NOMO-1 treated with dmso at 0.1 percent for 144 hours (cell line): ENCODE data around the gene TM9SF1.

Source experiments
- DNase-seq: peaks from one replicate; lab custom pipeline; 2025; ENCODE audit not compliant: unreplicated experiment; lab: John Stamatoyannopoulos, UW

The TM9SF1 gene, protein sequence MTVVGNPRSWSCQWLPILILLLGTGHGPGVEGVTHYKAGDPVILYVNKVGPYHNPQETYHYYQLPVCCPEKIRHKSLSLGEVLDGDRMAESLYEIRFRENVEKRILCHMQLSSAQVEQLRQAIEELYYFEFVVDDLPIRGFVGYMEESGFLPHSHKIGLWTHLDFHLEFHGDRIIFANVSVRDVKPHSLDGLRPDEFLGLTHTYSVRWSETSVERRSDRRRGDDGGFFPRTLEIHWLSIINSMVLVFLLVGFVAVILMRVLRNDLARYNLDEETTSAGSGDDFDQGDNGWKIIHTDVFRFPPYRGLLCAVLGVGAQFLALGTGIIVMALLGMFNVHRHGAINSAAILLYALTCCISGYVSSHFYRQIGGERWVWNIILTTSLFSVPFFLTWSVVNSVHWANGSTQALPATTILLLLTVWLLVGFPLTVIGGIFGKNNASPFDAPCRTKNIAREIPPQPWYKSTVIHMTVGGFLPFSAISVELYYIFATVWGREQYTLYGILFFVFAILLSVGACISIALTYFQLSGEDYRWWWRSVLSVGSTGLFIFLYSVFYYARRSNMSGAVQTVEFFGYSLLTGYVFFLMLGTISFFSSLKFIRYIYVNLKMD

DNA sequence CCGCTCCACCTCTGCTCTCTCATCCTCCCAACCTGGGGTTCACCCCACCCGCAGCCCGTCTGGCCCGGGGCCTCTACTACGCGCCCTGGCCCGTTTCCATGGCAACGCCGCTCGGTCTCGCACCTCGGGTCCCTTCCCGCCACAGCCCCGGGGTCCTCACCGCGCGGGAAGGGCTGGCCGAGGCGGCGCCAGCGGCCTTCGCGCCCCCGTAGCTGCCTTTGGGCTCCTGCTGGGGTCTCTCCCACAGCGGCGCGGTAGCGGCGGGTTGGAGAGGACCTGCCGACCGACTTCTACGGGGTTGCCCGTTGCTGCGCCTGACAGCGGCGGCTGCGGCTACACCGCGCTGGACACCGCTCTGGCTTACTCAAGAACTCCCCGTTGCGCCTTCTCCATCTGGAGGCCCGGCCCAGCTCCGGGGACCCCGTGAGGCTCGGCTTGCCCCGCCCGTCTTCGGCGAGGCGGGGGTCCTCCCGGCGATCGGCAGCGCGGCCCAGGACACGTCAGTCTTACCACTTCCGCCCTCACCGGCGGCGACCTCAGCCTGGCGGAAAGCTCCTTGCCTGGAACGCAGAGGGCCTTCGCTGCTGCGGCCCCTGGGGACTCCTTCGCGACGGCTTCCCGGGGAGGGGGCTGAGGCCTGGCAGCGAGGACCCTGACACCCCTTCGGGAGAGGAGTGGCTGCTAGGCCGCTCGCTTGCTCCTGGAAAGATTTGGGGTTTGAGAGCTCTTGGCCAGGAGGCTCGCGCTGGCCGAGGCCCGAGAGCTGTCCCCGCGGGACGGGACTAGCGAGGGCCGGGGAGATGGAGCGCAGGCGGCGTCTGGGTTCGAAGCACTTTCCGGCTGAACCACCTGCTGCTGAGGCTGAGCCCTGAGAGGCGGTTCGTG, at the start of gene TM9SF1:
Gene TM9SF1 (minus strand): TSS at position 256 of the 885 bp plus-strand sequence. CDS start 422 bp downstream, outside the sequence.
- peak; percentile 84 for DNase-seq

DNA sequence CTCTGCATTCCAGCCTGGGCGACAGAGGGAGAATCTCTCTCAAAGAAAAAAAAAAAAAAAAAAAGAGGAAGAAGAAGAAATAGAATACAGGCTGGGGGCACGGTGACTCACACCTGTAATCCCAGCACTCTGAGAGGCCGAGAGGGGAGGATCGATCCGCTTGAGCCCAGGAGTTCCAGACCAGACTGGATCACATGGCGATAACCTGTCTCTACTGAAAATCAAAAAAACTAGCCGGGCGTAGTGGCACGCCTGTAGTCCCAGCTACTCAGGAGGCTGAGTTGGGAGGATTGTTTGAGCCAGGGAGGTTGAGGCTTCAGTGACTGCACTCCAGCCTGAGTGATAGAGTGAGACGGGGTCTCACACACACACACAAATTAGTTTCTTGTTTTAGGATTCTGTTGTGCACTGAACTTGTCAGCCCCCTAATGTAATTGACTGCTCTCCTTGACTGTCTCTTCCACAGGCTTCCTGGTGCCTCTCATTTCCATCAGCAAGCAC, 48.1 kb upstream of the TM9SF1 start:
- DNase-seq, result peak; percentile 49

DNA sequence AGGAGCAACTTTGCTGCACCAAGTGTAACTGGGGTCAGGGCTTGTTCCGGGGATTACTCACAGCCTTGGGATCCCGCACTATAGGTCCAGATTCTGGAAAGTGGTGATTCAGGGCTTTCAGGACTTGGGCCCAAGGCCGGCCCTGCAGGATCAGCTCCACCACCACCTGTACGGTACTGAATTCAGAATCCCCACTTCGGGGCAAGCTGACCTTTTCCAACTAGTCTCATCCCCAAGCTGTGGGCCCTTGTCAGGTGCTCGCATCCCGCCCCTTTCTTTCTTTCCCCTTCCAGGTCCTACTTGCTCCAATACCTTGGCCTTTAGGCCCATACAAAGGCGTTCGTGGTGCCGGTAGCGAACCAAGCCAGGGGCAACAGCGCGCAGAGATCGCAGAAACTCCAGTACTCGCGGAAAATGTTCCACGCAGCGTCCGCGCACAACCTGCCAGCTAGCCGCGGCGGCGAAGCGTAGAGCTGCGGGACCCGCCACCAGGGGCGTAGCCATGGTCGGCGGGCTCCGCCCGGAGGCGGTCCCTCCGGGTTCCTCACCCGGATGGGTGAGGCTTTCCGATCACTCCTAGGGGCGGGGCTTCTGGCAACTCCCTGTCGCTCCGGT, 46.7 kb upstream of the TM9SF1 start:
- DNase-seq, result peak; percentile 97

- no peak for DNase-seq
These were observed 45.1 kb upstream of the TM9SF1 start for GRCh38 chr14:24240110-24240918.

DNA sequence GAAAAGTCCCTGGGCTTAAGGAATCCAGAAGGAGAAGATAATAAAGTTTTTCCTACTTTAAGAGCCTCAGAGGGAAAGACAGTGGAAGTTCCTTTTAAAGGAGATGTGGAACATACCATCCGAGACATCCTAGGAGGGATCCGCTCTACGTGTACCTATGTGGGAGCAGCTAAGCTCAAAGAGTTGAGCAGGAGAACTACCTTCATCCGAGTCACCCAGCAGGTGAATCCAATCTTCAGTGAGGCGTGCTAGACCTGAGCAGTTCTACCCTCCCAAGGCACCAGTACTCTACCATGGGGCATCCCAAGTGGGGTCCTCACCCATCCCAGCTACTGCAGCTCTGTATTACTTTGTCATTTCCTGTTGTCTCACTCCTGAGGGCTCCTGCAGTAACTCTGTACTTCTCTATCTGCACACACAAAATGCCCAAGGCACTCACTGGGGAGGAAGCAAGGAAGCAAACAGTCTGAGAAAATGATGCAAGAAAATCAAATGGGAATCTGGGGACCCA, 43.3 kb upstream of the TM9SF1 start:
- no peak for DNase-seq

DNA sequence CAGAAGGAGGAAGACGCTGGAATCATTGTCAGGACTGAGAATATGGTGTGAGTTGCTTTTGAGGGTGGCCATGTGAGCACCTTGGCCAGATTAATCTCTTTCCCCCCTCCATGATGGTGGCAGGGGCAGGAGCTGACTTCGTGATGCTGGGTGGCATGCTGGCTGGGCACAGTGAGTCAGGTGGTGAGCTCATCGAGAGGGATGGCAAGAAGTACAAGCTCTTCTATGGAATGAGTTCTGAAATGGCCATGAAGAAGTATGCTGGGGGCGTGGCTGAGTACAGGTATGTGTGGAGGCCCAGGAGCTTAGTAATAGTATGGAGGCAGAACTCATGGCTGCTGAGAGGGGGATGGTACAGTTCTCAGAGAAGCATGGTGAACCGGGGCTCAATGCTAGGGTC, 42.9 kb upstream of the TM9SF1 start:
- no peak for DNase-seq

DNA sequence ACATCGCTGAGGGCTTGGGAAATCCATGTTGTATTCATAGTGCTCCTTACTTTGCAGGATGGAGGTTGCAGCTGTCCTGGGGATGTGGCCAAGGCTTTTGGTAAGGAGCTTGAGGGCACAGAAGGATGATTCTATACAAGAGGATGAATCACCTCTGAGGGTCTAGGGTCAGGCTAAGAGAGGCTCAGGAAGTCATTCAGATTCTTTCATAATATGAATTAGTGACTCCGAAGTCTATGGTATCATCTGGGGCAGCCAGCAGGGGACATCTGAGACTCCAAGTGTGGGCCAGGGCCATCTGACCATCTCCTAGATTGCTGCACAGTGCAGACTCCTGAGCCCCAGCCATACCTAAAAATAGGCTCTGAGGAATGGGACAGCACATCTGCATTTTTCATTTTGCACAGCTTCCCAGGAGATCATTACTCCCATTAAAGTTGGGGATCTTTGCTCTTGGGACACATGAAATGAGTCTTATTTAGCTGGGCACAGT, 42.3 kb upstream of the TM9SF1 start:
- no peak for DNase-seq

DNA sequence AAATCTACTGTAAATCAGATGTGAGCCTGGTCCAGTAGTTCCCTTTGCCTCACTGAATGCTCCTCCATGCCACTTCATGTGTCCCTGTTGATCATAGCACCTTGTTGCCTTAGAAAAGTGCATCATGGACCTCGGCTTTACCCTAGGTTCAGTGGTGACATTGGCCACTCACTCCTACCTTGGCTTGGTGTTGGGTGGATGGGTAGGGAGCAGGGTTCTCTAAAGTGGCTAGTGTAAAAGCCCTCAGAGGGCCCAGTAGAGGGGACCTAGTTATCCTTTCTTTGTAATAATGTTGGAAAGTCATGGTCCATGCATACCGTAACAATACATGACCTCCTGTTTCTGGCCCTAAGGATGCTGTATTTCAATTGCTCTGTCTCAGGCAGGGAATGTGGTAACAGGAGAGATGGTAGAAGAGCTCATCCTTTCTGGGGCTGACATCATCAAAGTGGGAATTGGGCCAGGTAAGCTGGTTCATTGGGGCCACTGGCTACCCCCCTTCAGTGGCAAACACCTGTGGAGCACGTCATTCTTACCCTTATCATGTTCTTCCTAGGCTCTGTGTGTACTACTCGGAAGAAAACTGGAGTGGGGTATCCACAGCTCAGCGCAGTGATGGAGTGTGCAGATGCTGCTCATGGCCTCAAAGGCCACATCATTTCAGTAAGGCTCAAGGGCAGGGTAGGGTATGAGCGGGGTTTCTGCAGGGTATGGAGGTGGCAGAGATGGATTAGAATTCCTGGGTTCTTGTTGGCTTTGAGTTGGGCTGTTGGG, 41.6 kb upstream of the TM9SF1 start:
- no peak for DNase-seq

DNA sequence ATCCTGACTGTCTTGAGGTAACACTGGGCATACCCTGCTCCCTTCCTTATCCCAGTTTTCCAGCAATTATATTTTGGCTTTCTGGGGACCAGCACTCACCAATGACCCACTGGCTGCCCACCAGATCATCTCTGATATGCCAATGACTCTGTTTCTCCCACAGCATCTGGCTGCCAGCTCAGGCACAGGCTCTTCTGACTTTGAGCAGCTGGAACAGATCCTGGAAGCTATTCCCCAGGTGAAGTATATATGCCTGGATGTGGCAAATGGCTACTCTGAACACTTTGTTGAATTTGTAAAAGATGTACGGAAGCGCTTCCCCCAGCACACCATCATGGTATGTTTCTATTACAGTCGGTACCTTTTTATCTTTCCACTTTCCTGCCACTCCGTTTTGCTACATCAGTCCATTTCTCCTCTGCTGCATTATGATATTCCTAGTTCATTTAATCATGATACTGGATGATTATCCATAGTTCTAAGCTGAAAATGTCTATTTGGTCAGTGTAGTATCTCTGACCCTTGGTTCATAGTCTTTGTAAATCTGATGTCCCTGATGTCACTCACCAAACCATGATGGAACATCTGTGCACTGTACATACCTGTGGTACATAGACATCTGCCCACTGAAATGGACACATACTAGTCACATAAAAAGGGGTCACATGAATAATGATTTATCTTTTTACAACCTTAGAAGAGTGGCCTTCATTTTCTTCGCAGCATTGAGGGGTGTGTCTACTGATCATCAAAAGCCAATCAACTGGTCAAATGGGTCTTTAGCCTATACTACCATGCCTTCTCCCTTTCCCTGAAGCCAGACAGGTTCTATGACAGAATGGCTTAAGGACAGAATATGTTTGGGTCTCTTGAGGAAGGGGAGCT, 40.8 kb upstream of the TM9SF1 start:
- DNase-seq, result no peak

DNA sequence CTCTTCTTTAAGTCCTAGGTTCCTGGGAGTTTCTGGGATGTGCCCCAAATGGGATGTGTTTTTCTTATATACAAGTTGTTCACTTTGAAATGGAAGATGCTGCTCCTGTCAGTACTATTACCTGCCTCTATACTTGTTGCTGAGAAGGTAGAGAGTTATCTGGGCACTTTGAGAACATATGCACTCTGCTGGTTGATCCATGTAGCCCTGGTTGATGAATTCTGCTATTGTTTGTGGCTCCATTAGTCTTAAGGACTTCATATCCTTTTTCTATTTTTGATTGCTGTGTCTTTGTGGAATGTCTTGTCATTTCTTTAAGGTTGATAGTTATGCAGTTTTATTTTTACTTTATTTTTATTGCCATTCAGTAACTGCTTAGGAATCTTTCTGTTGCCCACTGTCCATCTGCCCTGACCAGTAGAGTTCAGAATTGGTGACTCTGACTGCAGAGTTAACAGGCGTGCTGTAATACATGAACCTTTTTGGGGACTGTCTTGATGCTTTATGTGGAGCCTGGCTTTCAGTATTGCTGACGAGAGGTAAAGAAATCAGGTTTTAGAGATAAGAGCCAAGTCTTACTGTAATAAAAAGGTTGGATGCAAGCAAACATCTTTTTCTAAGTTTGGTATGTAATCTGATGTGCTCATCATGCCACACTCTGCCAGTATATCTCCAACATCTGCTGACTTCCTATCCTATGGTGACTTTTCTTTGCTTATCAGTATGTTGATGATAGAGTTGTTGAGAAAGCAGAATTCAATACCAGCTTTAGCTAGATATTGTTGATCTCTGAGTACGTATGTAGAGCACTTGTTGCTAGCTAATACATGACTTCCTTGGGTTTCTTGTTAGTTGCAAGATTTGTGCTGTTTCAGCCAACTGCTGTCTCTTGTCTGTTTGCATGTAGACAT, 39.1 kb upstream of the TM9SF1 start:
- no peak for DNase-seq

DNA sequence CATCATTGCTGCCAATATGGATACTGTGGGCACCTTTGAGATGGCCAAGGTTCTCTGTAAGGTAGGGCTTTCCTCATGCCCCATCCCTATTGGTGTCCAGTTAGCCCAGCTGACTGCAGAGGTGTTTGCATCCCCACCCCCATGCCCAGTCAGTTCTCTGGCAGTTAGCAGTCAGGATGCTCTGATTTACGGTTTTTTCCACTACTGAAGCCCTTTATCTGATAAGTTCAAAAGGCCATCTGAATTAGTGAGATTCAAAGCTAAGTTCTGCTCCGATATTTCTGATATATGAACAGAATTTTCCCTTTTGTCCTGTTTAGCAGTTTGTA, 38.3 kb upstream of the TM9SF1 start:
- no peak for DNase-seq

DNA sequence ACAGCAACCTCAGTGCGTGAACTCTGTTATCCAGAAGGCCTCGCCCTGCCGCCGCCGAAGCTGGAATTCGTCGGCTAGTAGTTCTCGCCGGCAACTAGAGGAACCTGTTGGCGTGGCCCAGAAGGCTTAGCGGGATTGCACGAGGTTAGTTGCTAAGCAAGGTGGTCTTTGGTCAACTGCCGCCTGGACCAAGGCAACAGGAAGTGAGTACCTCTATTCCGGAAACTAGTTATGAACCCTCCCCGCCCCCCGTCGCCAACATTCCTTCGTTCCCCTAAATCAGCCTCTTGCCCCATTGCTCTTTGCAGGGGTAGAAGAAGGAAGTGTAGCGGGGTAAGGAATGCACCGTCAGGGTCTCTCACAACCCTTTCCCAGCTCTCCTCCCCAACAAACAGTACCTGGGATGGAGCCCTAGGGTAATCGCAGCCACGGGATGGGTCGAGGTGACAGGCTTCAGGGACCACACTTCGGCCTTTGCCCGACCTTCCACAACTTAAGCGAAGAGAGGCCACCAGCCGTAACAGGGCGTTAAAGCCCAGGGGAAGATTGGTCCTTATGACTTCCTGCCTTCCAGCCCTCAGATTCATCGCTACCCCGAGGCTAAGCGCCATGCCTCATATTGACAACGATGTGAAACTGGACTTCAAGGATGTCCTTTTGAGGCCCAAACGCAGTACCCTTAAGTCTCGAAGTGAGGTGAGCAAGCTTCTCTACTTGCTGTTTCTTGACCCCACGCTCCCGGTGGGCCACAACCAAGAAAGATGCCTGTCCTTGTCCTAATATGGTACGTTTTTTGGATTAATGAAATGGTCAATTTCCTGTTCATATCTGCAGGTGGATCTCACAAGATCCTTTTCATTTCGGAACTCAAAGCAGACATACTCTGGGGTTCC, 37.6 kb upstream of the TM9SF1 start, which contains the start of gene GMPR2:
Gene GMPR2 (plus strand): TSS at position 285 of the 893 bp plus-strand sequence. CDS start 325 bp downstream, at position 610.
- DNase-seq, result no peak

- peak; percentile 91 for DNase-seq
These were observed 36.9 kb upstream of the TM9SF1 start, which contains the start of gene NEDD8 for GRCh38 chr14:24232121-24232644. TSS of gene NEDD8 (minus strand) at chr14:24232367. CDS start at chr14:24232267, 100 bp downstream.

- DNase-seq, result no peak
These were observed 36.3 kb upstream of the TM9SF1 start for GRCh38 chr14:24231263-24232120.

GRCh38 chr14:24228902-24229301, 33.7 kb upstream of the TM9SF1 start:
- no peak for DNase-seq
